Mononuclear cell (primary cell): ENCODE measurements around the gene BTBD9. TPM values are rescaled to one million over a fixed set of nuclear protein-coding genes. Genes with fewer than 3 reads are reported as not detected.

ENCODE experiments used
- H3K27me3 ChIP-seq: 2 replicates; pipeline ENCODE4 v1.6.0; 2011; ENCODE audit warnings: low read length, control low read depth; ENCODE audit not compliant: insufficient read depth
- H3K4me1 ChIP-seq: 2 replicates; pipeline ENCODE4 v1.5.1; 2011; ENCODE audit warnings: mild to moderate bottlenecking, low read length, control low read depth; ENCODE audit not compliant: insufficient read depth
- H3K4me3 ChIP-seq: 2 replicates; pipeline ENCODE4 v1.5.1; 2011; ENCODE audit warnings: mild to moderate bottlenecking, low read length, moderate library complexity
- H3K9me3 ChIP-seq: 2 replicates; pipeline ENCODE4 v1.5.1; 2011; ENCODE audit warnings: low read depth, mild to moderate bottlenecking, control low read depth, low read length
- total RNA-seq: library from RNA; depleted of rRNA; stranded (reverse); fragments of >200 nt; gene quantifications from one replicate; pipeline ENCODE4 v1.2.3, GENCODE V29; 2012

Gene BTBD9
- total RNA-seq, 1 donor: 93.7 TPM

GRCh38 chr6:38658418-38659167 is 18.9 kb upstream of the BTBD9 start:
- Histone ChIP-seq H3K4me1 (no peaks in the 10 kb centered on the region), H3K4me3 (no peak overlapping the region), H3K9me3 (no peaks in the 10 kb centered on the region), H3K27me3 (no peaks in the 10 kb centered on the region)

GRCh38 chr6:38656896-38657295 is 17.2 kb upstream of the BTBD9 start:
- Histone ChIP-seq H3K4me3 (no peak overlapping the region), H3K4me1 (no peaks in the 10 kb centered on the region), H3K9me3 (no peaks in the 10 kb centered on the region), H3K27me3 (no peaks in the 10 kb centered on the region)

GRCh38 chr6:38654263-38654662 is 14.5 kb upstream of the BTBD9 start:
- H3K27me3 ChIP-seq: no peaks in the 10 kb centered on the region
- H3K4me1 ChIP-seq: no peaks in the 10 kb centered on the region
- H3K4me3 ChIP-seq: no peak overlapping the region
- no peaks in the 10 kb centered on the region for H3K9me3 ChIP-seq

GRCh38 chr6:38651121-38651784 is 11.5 kb upstream of the BTBD9 start:
- Histone ChIP-seq H3K4me3 (no peak overlapping the region), H3K9me3 (no peaks in the 10 kb centered on the region), H3K27me3 (no peaks in the 10 kb centered on the region), H3K4me1 (no peaks in the 10 kb centered on the region)

GRCh38 chr6:38650207-38650752 is 10.6 kb upstream of the BTBD9 start:
- Histone ChIP-seq H3K27me3 (no peaks in the 10 kb centered on the region), H3K9me3 (no peaks in the 10 kb centered on the region), H3K4me1 (no peaks in the 10 kb centered on the region), H3K4me3 (no peak overlapping the region)

GRCh38 chr6:38649744-38650143 is 10.0 kb upstream of the BTBD9 start:
- H3K9me3 ChIP-seq: no peaks in the 10 kb centered on the region
- H3K27me3 ChIP-seq: no peaks in the 10 kb centered on the region
- no peaks in the 10 kb centered on the region for H3K4me1 ChIP-seq

GRCh38 chr6:38648629-38649028 is 8.9 kb upstream of the BTBD9 start:
- H3K4me3 ChIP-seq: no peak overlapping the region
- no peaks in the 10 kb centered on the region for H3K27me3 ChIP-seq
- H3K9me3 ChIP-seq: no peaks in the 10 kb centered on the region
- H3K4me1 ChIP-seq: no peaks in the 10 kb centered on the region

More at GRCh38 chr6:38649744-38650143, 10.0 kb upstream of the BTBD9 start:
- H3K4me3 ChIP-seq: no peak overlapping the region

GRCh38 chr6:38646166-38646878 is 6.6 kb upstream of the BTBD9 start:
- H3K27me3 ChIP-seq: no peaks in the 10 kb centered on the region
- H3K9me3 ChIP-seq: no peaks in the 10 kb centered on the region
- no peaks in the 10 kb centered on the region for H3K4me1 ChIP-seq
- H3K4me3 ChIP-seq: no peak overlapping the region

GRCh38 chr6:38644951-38645350 is 5.2 kb upstream of the BTBD9 start:
- Histone ChIP-seq H3K27me3 (no peaks in the 10 kb centered on the region), H3K4me3 (no peak overlapping the region), H3K9me3 (no peaks in the 10 kb centered on the region), H3K4me1 (peaks cover 10% of the 10 kb centered on the region)

GRCh38 chr6:38640216-38640909 is 634 bp upstream of the BTBD9 start:
- no peaks in the 10 kb centered on the region for H3K27me3 ChIP-seq
- H3K4me3 ChIP-seq: peak overlapping the region; percentile 93
- peaks cover 21% of the 10 kb centered on the region for H3K4me1 ChIP-seq
- H3K9me3 ChIP-seq: no peaks in the 10 kb centered on the region

- no peaks in the 10 kb centered on the region for H3K9me3 ChIP-seq
- peaks cover 21% of the 10 kb centered on the region for H3K4me1 ChIP-seq
- H3K4me3 ChIP-seq: peak overlapping the region; percentile 93
- no peaks in the 10 kb centered on the region for H3K27me3 ChIP-seq
These were observed 710 bp downstream of the BTBD9 start for GRCh38 chr6:38638941-38639497.

- Histone ChIP-seq H3K4me3 (no peak overlapping the region), H3K4me1 (peaks cover 21% of the 10 kb centered on the region), H3K27me3 (no peaks in the 10 kb centered on the region), H3K9me3 (no peaks in the 10 kb centered on the region)
These were observed 2.0 kb downstream of the BTBD9 start for GRCh38 chr6:38637756-38638155.

GRCh38 chr6:38636027-38636426 is 3.7 kb downstream of the BTBD9 start:
- Histone ChIP-seq H3K4me1 (peaks cover 19% of the 10 kb centered on the region), H3K4me3 (no peak overlapping the region), H3K9me3 (no peaks in the 10 kb centered on the region), H3K27me3 (no peaks in the 10 kb centered on the region)

- Histone ChIP-seq H3K27me3 (no peaks in the 10 kb centered on the region), H3K9me3 (no peaks in the 10 kb centered on the region), H3K4me1 (peaks cover 11% of the 10 kb centered on the region), H3K4me3 (no peak overlapping the region)
These were observed 5.2 kb downstream of the BTBD9 start for GRCh38 chr6:38634518-38634917.
